GM04503 (cell line): Measurements from ENCODE around the gene EPN1.

Source experiments
- DNase-seq: peaks from one replicate; pipeline ENCODE4 v3.0.0-alpha.2; 2012; ENCODE audit warnings: low read depth

The EPN1 gene

DNA sequence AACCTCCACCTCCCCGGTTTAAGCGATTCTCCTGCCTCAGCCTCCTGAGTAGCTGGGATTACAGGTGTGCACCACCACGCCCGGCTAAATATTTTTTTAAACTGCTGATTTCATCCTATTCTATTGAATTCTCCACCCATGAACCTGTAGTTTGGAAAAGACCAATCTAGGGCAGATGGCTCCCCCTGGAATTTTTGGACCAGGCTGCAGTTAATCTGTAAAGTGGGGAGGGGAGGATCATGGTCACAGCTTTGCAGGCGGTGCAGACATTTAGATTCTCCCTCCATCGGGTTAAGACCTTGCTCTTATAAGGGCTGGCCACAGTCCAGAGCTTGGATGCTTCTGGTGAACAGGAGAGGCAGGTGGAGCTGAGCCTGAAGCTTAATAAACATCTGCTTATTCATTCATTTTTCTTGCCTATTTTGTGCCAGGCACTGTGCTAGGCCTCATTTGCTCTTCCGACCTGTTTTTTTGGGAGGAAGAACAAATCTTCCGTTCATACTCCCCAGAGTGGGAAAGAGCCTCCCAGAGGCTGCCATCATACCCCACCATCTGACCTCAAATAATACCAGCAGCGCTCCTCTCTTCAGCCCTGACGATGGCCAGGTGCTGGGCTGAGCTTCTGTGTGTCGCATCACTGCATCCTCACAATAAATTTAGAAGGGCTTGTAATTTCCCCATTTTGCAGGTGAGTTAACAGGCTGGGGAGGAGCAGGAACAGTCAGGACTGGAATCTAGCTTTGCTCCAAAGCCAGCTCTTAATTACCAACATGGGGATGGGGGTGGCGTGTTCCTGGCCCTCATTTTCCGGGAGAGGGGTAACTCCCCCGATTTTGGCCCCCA lies 27.9 kb upstream of the EPN1 start:
- no peak for DNase-seq

DNA sequence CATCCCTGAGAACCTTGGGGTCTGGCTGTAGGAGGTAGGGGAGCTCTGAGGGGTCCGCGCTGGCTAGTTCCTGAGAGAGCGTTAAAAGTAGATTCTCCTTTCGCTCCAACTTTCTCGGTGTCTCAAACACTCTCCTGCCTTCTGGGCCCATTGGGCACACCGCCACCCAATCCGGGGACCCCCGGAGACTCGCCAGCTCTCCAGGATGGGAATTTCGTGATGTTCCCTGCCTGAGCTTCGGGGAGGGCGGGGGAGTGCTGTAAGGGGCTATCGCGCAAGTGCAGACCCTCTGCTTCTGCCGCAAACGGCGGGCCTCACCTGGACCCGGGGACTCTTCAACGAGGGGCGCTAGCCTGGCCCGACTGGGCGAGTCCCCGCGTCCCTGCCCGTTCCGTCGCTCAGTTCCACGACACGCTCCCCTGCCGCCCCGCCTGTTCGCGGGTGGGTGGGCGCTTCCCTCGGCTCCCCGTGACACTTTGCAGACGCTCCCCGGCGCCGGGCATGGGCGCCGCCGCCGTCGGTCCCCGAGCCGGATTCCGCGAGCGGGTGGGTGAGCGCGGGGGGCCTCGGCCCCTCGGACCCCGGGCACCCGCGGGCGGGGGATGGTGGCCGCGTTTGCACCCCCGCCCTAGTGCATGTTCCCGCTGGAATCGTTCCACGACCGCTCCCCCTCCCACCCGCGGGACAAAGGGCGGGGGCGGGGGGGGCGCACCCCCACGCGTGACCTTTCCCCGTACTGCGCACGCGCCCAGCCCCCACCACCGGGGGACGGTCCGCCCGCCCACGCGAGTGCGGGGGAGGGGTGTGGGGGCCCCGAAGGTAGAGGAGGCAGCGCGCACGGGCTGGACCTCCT lies 27.1 kb upstream of the EPN1 start, which contains the start of gene CCDC106:
Gene CCDC106, plus strand, starts transcription at position 481 of the 853 bp plus-strand sequence. CDS start 835 bp downstream, outside the sequence.
- no peak for DNase-seq

DNA sequence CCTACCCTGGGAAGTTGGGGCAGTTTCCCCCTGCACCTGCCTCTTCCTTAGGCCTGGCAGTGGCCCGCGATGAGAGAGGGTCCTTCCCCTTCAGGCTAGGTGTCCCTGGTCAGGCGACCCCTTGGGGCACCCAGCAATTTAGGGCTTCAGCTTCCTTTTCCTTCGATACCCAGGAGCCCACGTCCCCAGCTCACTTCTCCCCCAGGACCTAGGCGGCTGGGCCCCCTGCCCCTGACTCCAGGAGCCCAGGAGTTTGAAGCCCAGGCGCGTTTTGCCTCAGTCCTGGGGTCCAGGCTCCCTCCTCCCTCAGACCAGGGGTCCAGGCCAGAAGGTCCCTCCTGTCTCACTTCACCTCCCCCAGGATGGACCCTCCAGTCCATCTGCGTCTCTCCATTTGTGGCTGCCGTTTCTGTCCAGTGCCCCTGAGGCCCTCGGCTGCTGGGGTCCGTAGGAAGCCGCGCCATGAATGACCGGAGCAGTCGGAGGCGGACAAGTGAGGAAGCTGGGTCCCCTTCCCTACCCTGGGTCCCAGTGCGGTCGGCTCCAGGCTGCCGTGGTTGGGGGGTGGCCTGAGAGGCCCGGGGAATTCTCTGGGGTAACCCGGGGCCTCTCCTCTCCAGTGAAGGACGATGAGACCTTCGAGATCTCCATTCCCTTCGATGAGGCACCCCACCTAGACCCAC lies 26.3 kb upstream of the EPN1 start:
- DNase-seq = no peak

DNA sequence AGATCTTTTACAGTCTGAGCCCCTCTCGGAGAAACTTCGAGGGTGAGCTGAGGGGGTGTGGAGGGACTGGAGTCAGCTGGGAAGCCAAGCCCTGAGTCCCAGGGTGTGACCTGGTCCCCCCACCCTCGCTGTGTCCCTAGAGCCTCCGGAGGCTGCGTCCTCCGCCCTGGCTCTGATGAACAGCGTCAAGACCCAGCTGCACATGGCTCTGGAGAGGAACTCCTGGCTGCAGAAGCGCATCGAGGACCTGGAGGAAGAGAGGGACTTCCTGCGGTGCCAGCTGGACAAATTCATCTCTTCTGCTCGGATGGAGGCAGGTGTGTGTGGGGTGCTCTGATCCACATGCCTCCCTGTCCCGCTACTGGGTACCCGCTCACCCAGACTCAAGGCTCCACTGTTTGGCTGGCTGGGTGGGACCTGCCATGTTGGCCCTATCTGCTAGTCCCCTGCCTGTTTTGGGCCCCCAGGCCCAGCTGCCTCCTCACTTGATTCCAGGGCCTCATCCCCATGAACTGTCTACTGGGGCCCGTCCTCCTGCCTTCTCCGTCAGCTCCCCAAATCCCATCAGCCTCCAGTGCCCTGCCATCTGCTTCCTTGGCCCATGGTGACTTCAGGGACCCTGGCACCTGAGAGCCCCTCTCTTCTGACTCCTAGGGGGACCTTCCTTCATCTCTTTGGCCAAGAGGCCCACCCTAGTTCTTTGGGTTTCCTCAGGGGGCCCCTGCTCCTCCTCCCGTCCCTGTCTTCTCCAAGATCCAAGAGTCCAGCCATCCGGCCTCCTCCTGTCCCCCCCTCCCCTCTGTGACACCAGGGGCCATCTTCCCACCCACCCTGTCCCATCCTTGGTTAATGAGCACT lies 25.5 kb upstream of the EPN1 start:
- no peak for DNase-seq

DNA sequence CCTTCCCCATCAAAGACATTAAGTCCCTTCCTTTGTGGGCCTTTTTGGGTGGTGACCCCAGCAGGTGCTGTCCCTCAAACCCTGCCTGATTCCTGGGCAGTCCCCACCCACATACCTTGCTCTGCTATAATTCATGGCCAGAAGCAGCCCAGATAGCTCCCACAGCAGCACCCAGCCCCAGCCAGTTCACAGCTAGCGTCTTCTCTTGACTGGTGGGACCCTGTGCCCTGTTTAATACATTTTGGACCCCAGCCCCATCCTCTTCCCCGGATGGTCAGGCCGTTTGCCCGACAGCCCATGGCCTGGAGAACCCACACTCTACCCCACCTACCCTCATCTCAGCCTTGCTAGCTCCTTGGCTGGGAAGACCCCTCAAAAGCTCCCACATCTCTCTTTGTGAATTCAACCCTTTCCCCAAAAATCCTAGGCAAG lies 24.9 kb upstream of the EPN1 start:
- no peak for DNase-seq

DNA sequence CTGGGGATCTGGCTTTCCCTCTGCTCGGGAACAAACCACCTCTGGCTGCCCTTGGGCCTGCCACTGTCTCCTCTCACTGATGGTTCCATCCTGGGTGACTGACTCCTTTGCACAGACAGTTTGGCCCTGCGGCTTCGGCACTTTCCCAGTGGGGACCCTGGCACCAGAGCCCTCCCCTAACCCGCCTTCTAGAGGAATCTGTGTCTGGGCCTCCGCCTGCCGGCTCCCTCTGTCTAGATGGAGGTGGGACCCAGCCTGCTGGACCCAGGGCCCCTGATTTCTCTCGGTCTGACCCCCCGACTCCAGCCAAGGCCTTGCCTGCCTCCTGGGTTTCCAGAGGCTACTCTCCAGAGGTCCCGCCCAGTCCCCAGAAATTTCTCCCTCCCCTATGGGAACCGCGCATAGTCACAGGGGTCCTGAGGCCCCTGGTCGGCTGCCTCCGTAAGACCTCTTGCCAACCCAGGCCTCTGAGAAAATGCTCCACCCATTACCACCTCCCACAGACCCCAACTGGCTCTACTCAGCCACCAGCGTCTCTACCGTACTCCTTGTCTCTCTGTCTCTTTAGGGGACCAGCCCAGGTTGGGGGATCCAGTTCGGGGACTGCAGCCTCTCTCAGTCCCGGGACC lies 24.3 kb upstream of the EPN1 start:
- DNase-seq = no peak

DNA sequence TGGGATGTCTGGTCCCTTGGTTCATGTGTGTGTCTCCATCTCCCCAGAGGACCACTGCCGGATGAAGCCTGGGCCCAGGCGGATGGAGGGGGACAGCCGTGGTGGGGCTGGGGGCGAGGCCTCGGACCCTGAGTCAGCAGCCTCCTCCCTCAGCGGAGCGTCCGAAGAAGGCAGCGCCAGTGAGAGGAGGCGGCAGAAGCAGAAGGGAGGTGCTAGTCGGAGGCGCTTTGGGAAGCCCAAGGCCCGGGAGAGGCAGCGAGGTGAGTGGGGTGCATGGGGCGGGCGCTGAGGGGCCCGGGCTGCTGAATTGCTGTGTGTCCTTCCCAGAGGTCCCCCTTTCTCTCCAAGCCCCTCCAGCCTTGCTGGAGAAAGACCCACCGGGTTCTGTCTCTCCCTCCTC lies 23.8 kb upstream of the EPN1 start:
- DNase-seq = no peak

DNA sequence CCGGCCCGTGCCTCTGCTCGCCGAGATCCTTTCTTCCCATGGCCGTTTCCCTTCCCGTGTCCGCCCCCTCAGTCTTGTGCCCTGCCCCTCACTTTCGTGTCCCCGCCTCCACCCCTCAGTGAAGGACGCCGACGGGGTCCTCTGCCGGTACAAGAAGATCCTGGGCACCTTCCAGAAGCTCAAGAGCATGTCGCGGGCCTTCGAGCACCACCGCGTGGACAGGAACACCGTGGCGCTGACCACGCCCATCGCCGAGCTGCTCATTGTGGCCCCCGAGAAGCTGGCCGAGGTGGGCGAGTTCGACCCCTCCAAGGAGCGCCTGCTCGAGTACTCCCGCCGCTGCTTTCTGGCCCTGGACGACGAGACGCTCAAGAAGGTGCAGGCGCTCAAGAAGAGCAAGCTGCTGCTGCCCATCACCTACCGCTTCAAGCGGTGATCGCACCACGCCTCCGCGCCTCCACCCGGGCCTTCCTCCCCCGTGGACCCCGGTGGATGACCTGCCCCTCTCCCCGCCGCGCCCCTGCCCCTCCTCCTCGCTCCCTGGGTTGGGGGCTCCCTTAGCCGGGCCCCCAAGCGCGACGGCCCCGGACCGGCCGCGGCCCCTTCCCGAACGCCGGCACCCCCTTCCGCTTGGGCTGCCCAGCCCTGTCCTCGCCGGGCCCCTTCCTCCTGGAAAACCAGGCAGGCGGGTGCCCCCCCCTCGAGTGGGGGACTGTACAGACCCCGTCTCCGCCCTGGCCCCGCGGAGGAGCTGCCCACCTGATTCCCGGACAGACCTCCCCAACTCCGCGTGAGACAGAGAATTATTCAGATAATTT lies 22.5 kb upstream of the EPN1 start:
- DNase-seq = no peak

DNA sequence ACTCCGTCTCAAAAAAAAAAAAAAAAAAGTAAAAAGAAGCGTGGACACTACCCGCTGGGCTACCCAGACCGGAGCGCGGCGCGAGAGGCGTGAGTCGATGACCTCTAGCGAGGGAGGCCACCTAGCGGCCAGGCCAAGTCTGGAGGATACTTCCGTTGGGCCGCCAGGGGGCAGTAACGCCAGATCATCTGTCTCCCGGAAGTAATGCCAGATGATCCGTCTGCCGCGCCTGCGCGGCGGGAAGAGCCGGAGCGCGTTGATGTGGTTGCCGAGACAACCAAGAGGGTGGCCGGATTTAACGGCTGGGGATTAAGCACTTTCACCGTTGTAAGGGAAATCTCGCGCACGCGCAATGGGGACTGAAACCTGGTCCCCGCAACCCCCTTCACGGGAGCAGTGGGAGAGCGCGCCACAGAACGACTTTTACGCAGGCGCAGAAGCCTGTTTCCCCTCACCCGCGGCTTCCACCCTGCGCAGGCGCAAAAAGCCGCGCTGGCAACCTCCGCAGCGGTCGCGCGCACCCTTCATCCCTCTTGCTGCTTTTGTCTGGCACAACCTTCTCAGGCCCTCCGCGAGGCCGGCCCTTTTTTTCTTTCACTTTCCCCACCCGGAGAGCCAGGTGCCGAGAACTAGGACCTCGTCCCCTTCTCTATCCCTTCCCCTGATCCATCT lies 21.2 kb upstream of the EPN1 start:
- peak; percentile 90 for DNase-seq

DNA sequence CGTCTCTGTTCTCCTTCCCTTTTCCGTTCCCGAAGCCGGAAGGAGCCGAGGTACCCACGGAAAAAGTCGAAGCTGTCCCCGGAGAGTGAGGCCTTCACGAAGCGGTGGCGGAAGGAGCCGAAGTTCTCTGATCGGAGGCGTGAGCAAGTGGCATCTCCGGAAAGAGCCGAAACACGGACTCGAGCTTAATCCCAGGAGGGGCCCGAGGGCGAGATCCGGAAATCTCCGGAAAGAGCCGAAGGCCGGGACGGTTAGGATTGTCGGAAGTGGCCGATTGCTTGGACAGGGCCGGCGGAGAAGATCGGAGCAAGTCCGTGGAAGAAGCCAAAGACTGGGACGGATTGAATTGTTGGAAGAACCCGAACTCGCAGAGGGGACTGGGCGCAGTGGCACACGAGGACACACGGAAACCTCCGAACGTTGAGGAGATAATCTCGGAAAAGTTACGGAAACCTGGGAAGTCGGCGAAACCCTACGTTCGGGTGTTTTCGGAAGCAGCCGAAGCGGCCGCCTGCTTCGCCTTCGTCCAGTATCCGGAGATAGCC lies 20.6 kb upstream of the EPN1 start:
- DNase-seq = peak; percentile 92

DNA sequence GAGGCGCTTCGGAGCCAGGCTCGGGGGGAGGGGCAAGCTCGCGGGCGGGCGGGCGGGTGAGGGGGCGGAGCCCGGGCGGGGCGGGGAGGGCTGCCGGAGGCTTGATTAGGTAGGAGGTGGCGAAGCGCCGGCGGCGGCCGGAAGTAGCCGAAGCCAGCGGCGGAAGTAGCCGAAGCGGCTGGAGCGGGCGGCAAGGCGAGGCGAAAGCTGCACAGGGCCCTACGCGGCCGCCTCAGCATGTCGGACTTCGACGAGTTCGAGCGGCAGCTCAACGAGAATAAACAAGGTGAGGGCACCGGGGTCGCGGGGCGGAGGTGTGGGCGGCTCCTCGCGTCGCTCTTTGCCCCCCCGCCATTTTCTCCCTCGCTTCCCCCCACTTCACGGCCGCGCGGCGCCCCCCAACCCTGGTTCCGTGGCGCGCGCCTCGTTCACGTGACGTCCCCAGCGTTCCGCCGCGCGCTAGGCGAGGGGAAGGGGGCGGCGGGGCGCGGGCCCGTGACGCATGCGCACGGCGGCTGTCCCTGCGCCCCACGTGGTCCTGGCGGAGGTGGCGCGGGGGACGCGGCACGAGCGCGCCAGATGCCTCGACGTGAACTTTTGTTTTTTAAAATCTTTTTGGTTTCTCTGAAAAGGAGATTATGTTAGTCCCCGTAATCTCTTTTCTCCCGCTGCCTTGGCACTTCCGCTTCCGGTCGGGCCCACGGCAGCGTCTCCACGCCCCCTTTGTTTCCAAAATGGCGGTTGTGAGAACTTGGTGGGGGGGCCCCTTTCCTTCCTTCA lies 20.0 kb upstream of the EPN1 start, which contains the start of gene U2AF2:
Gene U2AF2, plus strand, starts transcription at position 168 of the 780 bp plus-strand sequence. Its CDS starts 70 bp downstream, at position 238.
- no peak for DNase-seq

DNA sequence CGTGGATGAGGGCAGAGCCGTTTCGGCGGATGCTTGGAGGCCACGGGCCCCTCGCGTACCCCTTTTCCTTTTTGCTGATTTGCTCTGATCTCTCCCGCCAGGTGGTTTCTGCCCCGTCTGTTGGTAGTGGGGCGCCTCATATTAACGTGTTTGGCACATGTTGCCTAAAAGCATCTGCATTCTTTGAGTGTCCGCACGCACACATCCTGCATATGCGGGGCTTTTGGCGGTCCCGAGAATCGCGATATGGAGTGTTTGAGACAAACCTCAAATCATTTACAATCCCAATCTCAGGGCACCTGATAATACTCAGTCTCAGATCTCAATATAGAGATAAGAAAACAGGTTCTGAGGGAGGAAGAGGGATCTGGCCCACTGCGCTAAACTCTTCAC lies 19.4 kb upstream of the EPN1 start:
- DNase-seq = no peak

DNA sequence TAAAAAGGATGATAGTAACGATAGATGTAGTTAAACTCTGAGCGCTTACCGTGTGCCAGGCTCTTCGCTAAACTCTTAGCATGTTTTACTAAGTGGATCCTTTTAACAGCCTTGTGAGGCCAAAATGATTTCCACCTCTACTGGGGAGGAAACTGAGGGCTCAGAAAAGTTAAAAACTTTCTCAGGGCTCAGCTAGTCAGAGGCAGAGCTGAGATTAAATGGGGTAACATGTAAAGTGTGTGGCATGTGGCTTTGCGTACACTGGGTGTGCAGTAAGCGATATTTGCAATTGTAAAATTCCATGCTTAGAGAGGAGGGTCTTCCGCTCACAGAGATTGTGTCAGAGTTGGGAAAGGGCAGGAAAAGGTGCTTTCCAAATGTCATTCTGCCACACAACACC lies 18.5 kb upstream of the EPN1 start:
- no peak for DNase-seq

DNA sequence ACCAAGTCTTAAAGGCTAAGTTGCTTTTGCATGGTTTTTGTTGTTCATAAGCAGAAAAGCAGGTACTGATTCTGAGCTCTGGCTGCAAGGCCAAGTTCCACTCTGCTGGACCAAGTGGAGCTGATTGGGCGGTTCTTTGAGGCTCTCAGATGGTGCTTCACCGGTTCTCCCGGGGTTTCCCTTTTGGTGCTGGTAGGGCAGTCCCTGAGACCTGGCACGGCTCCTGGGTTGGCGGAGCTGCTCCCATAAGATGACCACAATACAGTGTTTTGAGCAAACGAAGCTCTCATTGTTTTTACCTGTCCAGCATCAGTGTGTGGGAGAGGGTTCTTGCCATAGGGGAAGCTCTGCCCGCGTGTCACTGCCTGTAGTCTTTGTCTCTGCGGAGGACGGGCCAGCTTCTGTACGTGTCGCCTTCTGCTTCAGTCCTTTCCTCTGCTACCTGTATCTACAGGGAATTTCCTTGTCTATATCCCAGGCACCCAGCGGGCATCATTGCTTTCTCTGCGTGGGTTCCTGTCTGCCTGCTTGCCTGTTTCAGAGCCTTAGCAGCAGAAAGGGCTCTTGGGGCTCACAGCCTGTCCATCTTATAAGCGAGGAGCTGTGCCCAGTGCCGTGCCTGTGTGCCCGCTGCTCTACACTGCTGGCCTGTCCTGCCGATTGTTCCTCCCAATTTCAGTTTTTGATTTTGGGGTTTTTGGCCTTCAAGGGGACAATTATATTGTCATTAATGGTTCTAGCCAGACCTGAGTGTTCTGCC lies 17.9 kb upstream of the EPN1 start:
- DNase-seq = no peak

DNA sequence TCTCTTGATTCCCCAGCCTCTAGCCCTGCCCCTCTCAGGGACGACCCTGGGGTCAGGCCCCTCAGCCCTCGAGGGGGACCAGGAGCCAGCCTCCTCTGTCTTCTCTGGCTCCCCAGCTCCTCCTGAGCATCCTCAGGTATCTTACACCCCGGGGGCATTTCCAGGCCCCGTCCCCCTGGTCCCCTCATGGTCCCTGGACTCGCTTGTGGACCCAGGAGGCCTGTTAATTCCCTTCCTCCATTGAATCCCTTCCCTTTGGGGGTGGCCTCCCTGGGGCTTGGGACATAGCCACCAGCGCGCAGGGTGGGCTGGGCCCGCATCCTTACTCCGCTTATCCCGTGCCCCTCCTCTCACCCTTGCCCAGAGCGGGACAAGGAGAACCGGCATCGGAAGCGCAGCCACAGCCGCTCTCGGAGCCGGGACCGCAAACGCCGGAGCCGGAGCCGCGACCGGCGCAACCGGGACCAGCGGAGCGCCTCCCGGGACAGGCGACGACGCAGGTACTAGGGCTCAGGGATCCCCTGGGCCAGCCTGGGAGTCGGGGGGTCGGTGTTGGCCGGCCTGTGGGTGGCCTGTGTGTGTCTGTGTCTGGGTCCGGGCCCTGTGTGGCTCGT lies 16.1 kb upstream of the EPN1 start:
- DNase-seq = no peak

DNA sequence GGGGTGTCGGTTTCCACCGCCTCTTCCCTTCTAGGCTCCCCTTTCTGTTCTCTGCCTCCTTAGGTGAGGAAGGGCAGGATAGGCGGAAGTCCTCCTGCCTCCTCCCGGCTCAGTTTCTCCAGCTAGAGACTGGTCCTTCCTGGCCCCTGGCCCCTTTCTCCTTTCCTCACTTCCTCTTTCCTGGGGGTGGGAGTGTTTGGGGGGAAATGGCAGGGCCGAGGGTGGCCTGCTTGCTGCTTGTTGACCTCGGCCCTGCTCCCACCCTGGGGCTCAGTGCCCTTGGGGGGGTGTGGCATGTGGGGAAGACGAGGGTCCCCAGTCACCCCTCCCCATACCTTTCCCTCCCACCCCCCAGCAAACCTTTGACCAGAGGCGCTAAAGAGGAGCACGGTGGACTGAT lies 15.2 kb upstream of the EPN1 start:
- no peak for DNase-seq

DNA sequence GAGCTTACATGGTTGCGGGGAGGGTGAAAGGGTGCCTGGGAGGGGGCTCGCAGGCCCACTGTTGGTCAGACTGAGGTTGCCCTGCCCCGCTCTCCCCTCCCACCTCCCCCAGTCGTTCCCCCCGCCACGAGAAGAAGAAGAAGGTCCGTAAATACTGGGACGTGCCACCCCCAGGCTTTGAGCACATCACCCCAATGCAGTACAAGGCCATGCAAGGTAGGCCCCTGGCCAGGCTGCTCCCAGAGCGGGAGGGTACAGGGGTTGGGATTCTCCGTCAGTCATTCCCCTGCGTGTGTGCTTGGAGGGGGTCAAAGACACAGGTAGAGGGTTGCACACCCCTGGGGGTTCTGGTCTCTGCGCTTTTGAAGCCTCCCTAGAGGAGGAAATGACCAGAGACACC lies 14.6 kb upstream of the EPN1 start:
- DNase-seq = no peak
